CD14-positive monocyte (primary cell): ENCODE measurements around the gene PTPN2. TPM values are rescaled to one million over a fixed set of nuclear protein-coding genes. Genes with fewer than 3 reads are reported as not detected.

ENCODE experiments used
- DNase-seq, 3 donors: peaks; one replicate each; pipeline ENCODE4 v3.0.0-alpha.2; 2011 to 2022
- H2AFZ ChIP-seq: 2 replicates; pipeline ENCODE4 v1.6.0; 2012; ENCODE audit warnings: mild to moderate bottlenecking, low read depth, low read length, inconsistent platforms; ENCODE audit not compliant: insufficient read depth, poor library complexity, severe bottlenecking
- H3K27ac ChIP-seq, 2 donors: 1 replicate in 1 of 2; 2 replicates in 1 of 2; pipeline ENCODE4 v1.5.1; 2012 to 2013; ENCODE audit warnings: low read length in 2 of 2, control low read depth in 1 of 2, inconsistent platforms in 1 of 2, low read depth in 1 of 2, mild to moderate bottlenecking in 1 of 2
- H3K27me3 ChIP-seq, 2 donors: one replicate each; pipeline versions ENCODE4 v1.6.0 to v1.6.1; 2011 to 2013; ENCODE audit warnings: low read length in 2 of 2; ENCODE audit not compliant: control insufficient read depth in 2 of 2, insufficient read depth in 2 of 2
- H3K36me3 ChIP-seq, 2 donors: replicated peaks in 1 of 2; 1 replicate in 1 of 2; 2 replicates in 1 of 2; pipeline versions ENCODE4 v1.5.1 to v1.6.1; 2012 to 2013; ENCODE audit warnings: low read length in 2 of 2, control low read depth in 1 of 2, inconsistent platforms in 1 of 2, mild to moderate bottlenecking in 1 of 2; ENCODE audit not compliant: insufficient read depth in 2 of 2, control insufficient read depth in 1 of 2
- H3K4me1 ChIP-seq, 2 donors: 1 replicate in 1 of 2; 2 replicates in 1 of 2; pipeline versions ENCODE4 v1.5.1 to v1.6.1; 2012 to 2013; ENCODE audit warnings: low read length in 2 of 2, control low read depth in 1 of 2, inconsistent platforms in 1 of 2, mild to moderate bottlenecking in 1 of 2, moderate library complexity in 1 of 2; ENCODE audit not compliant: insufficient read depth in 2 of 2, control insufficient read depth in 1 of 2
- H3K4me2 ChIP-seq: replicated peaks from 2 replicates; pipeline ENCODE3; 2012; ENCODE audit warnings: low read length, moderate library complexity, mild to moderate bottlenecking; ENCODE audit not compliant: poor library complexity, severe bottlenecking; ENCODE audit errors: extremely low read depth
- H3K4me3 ChIP-seq, 3 experiments: fragments of 200-600 bp in 1 of 3; sonication (generic) in 1 of 3; replicated peaks in 1 of 3; 1 replicate in 2 of 3; 2 replicates in 1 of 3; pipeline ENCODE4 v1.5.1; 2011 to 2013; ENCODE audit warnings: low read length in 3 of 3, mild to moderate bottlenecking in 3 of 3, control low read depth in 2 of 3, low read depth in 2 of 3, inconsistent platforms in 1 of 3, moderate library complexity in 1 of 3
- H3K79me2 ChIP-seq: 2 replicates; pipeline ENCODE4 v1.6.0; 2012; ENCODE audit warnings: mild to moderate bottlenecking, control low read depth, inconsistent platforms, low read length, moderate library complexity; ENCODE audit not compliant: insufficient read depth
- H3K9ac ChIP-seq: 2 replicates; pipeline ENCODE4 v1.6.0; 2017; ENCODE audit warnings: low read length, mild to moderate bottlenecking; ENCODE audit not compliant: insufficient read depth, poor library complexity, severe bottlenecking
- H3K9me3 ChIP-seq, 2 donors: replicated peaks in 1 of 2; 1 replicate in 1 of 2; 2 replicates in 1 of 2; pipeline versions ENCODE4 v1.5.1 to v1.6.1; 2012 to 2013; ENCODE audit warnings: low read length in 2 of 2, control low read depth in 1 of 2; ENCODE audit not compliant: control insufficient read depth in 1 of 2, insufficient read depth in 1 of 2
- H4K20me1 ChIP-seq: 2 replicates; pipeline ENCODE4 v1.6.0; 2012; ENCODE audit warnings: mild to moderate bottlenecking, low read length, control low read depth, moderate library complexity; ENCODE audit not compliant: insufficient read depth
- H3K27ac Mint-ChIP-seq, 7 donors: one replicate each; pipeline ENCODE4 v1.8.0; 2020; ENCODE audit warnings: mild to moderate bottlenecking in 7 of 7, mixed read lengths in 7 of 7, moderate library complexity in 6 of 7, inconsistent platforms in 2 of 7
- H3K27me3 Mint-ChIP-seq, 3 donors: one replicate each; pipeline ENCODE4 v1.8.0; 2021 to 2022; ENCODE audit warnings: low read depth in 3 of 3, mild to moderate bottlenecking in 3 of 3, mixed read lengths in 3 of 3, moderate library complexity in 3 of 3, inconsistent platforms in 1 of 3
- H3K36me3 Mint-ChIP-seq, 2 donors: one replicate each; pipeline ENCODE4 v1.8.0; 2020; ENCODE audit warnings: mixed read lengths in 2 of 2, inconsistent platforms in 1 of 2, mild to moderate bottlenecking in 1 of 2
- H3K4me1 Mint-ChIP-seq: one replicate; pipeline ENCODE4 v1.8.0; 2020; ENCODE audit warnings: mild to moderate bottlenecking, mixed read lengths
- H3K4me3 Mint-ChIP-seq, 2 donors: one replicate each; pipeline ENCODE4 v1.8.0; 2020; ENCODE audit warnings: mild to moderate bottlenecking in 2 of 2, mixed read lengths in 2 of 2, moderate library complexity in 1 of 2
- H3K9me3 Mint-ChIP-seq, 7 donors: one replicate each; pipeline ENCODE4 v1.8.0; 2020 to 2022; ENCODE audit warnings: mixed read lengths in 7 of 7, mild to moderate bottlenecking in 6 of 7, moderate library complexity in 6 of 7, inconsistent platforms in 2 of 7
- CTCF ChIP-seq: fragments of 200-600 bp; IDR thresholded peaks from one replicate; pipeline ENCODE4 v1.8.0; 2022; ENCODE audit warnings: antibody characterized with exemption, mild to moderate bottlenecking
- WGBS: methylation state at CpG from one replicate; pipeline ENCODE4 v1.1.5; 2013; ENCODE audit warnings: missing lambda C conversion rate; ENCODE audit not compliant: insufficient coverage; 5-methylcytosine and 5-hydroxymethylcytosine counted together
- intact Hi-C, 2 donors: fragments of 100-400 bp; cut with micrococcal nuclease; formaldehyde crosslinking; loops; one replicate each; pipeline versions ENCODE4 v1.15.0 to v1.15.1; 2023
- polyA plus RNA-seq, 3 donors: library from polyadenylated mRNA; depleted of rRNA in 1 of 3; unstranded in 2 of 3; stranded (reverse) in 1 of 3; fragments of 300-500 nt in 2 of 3; fragments of >200 nt in 1 of 3; fragmentation: Illumina TruSeq in 2 of 3; gene quantifications; 1 replicate in 2 of 3; 2 replicates in 1 of 3; pipeline ENCODE4 v1.2.3, GENCODE V29; 2012 to 2021

The PTPN2 gene
- polyA plus RNA-seq, 3 donors: 55.6 to 108 (median 78.4) TPM

- Histone ChIP-seq H2AFZ (no peak overlapping the region), H3K9ac (no peak overlapping the region), H4K20me1 (no peaks in the 10 kb centered on the region), H3K27me3 (no peaks in the 10 kb centered on the region), H3K36me3 (no peaks in the 10 kb centered on the region), H3K4me3 (no peak overlapping the region), H3K4me2 (no peak overlapping the region), H3K9me3 (no peaks in the 10 kb centered on the region), H3K79me2 (no peaks in the 10 kb centered on the region), H3K4me1 (no peaks in the 10 kb centered on the region), H3K27ac (no peak overlapping the region)
- peaks cover 0 to 5% (median 2%) of the 10 kb centered on the region in 3 donors for H3K27me3 Mint-ChIP-seq
- no peak overlapping the region for H3K4me3 Mint-ChIP-seq
- intact Hi-C loops: no loop called here
- no peak for DNase-seq
- no peak for TF ChIP-seq CTCF
- H3K27ac Mint-ChIP-seq: no peak overlapping the region
- no peaks in the 10 kb centered on the region for H3K4me1 Mint-ChIP-seq
- H3K36me3 Mint-ChIP-seq: no peaks in the 10 kb centered on the region
- H3K9me3 Mint-ChIP-seq: peaks cover 0 to 2% (median 0%) of the 10 kb centered on the region in 7 donors
- 94% methylated on average over 4 of the region's 4 CpGs for WGBS
These were observed 114.2 kb downstream of the PTPN2 start for GRCh38 chr18:12769644-12770440.

GRCh38 chr18:12769136-12769535 lies 114.9 kb downstream of the PTPN2 start:
- Histone ChIP-seq H4K20me1 (no peaks in the 10 kb centered on the region), H2AFZ (no peak overlapping the region), H3K36me3 (no peaks in the 10 kb centered on the region), H3K79me2 (no peaks in the 10 kb centered on the region), H3K9me3 (no peaks in the 10 kb centered on the region), H3K4me2 (no peak overlapping the region), H3K4me3 (no peak overlapping the region), H3K27me3 (no peaks in the 10 kb centered on the region), H3K4me1 (no peaks in the 10 kb centered on the region), H3K27ac (no peak overlapping the region), H3K9ac (no peak overlapping the region)
- intact Hi-C loops: no loop called here
- no peaks in the 10 kb centered on the region for H3K4me1 Mint-ChIP-seq
- 100% methylated on average over 3 of the region's 3 CpGs for WGBS
- TF ChIP-seq CTCF: no peak
- H3K9me3 Mint-ChIP-seq: peaks cover 0 to 2% (median 0%) of the 10 kb centered on the region in 7 donors
- peaks cover 0 to 5% (median 2%) of the 10 kb centered on the region in 3 donors for H3K27me3 Mint-ChIP-seq
- H3K36me3 Mint-ChIP-seq: no peaks in the 10 kb centered on the region
- DNase-seq: no peak
- no peak overlapping the region for H3K4me3 Mint-ChIP-seq
- H3K27ac Mint-ChIP-seq: no peak overlapping the region
